WTC11 (cell line): ENCODE results near the gene ESPN. TPM values are rescaled to one million over a fixed set of nuclear protein-coding genes. Genes with fewer than 3 reads are reported as not detected.
A peak's percentile ranks its signal among the peaks of the same experiment; 100 is the strongest.

ENCODE experiments used
- ATAC-seq: fragments of 200-7000 bp; cut with Tn5 transposase; 2 replicates; pipeline ENCODE4 v1.10.0; 2021; ENCODE audit warnings: mild to moderate bottlenecking, moderate library complexity
- CTCF ChIA-PET: fragments of 300-600 bp; sonication (Branson Sonifier 250); formaldehyde crosslinking; loops from one replicate; lab custom pipeline; 2021; ENCODE audit warnings: antibody characterized with exemption; lab: Charles Lee
- POLR2A ChIA-PET: fragments of 350-600 bp; sonication (Branson Sonifier 250); formaldehyde crosslinking; loops from one replicate; lab custom pipeline; 2021; ENCODE audit warnings: antibody characterized with exemption; lab: Charles Lee
- DNase-seq: peaks from one replicate; pipeline ENCODE4 v3.0.0; 2021; ENCODE audit warnings: low spot score
- H3K27ac Mint-ChIP-seq: 2 replicates; pipeline ENCODE4 v1.8.0; 2021; ENCODE audit warnings: mixed read lengths
- H3K27me3 Mint-ChIP-seq: 2 replicates; pipeline ENCODE4 v1.8.0; 2021; ENCODE audit warnings: low read depth, mild to moderate bottlenecking, moderate library complexity, mixed read lengths
- H3K36me3 Mint-ChIP-seq: 2 replicates; pipeline ENCODE4 v1.8.0; 2021; ENCODE audit warnings: mixed read lengths
- H3K4me1 Mint-ChIP-seq: 2 replicates; pipeline ENCODE4 v1.8.0; 2022; ENCODE audit warnings: mixed read lengths
- H3K4me3 Mint-ChIP-seq: 2 replicates; pipeline ENCODE4 v1.8.0; 2021; ENCODE audit warnings: mild to moderate bottlenecking, moderate library complexity, mixed read lengths
- H3K9me3 Mint-ChIP-seq: 2 replicates; pipeline ENCODE4 v1.8.0; 2021; ENCODE audit warnings: mixed read lengths
- AR ChIP-seq: fragments of 250-450 bp; sonication (Bioruptor Pico); IDR thresholded peaks from 2 replicates; pipeline ENCODE4 v1.9.0; 2021; ENCODE audit warnings: mild to moderate bottlenecking
- CBFB ChIP-seq: sonication (generic); formaldehyde crosslinking; IDR thresholded peaks from 2 replicates; pipeline ENCODE4 v1.8.1; 2022; ENCODE audit warnings: mild to moderate bottlenecking, low read depth, missing genetic modification reagents
- CTCF ChIP-seq: fragments of 200-600 bp; IDR thresholded peaks from 2 replicates; pipeline ENCODE4 v1.8.0; 2022; ENCODE audit warnings: antibody characterized with exemption
- ESRRA ChIP-seq: sonication (generic); formaldehyde crosslinking; IDR thresholded peaks from 2 replicates; pipeline ENCODE4 v1.8.1; 2022; ENCODE audit warnings: mild to moderate bottlenecking, missing genetic modification reagents, borderline replicate concordance
- ETV6 ChIP-seq: sonication (generic); formaldehyde crosslinking; IDR thresholded peaks from 2 replicates; pipeline ENCODE4 v1.8.1; 2022; ENCODE audit warnings: mild to moderate bottlenecking, missing genetic modification reagents
- FOXP1 ChIP-seq: sonication (generic); formaldehyde crosslinking; IDR thresholded peaks from 2 replicates; pipeline ENCODE4 v1.8.0; 2022; ENCODE audit warnings: missing genetic modification reagents, mild to moderate bottlenecking, moderate library complexity, borderline replicate concordance
- GTF2I ChIP-seq: fragments of 250-450 bp; sonication (Bioruptor Pico); conservative IDR thresholded peaks from 2 replicates; pipeline ENCODE4 v1.4.0; 2021; ENCODE audit warnings: mild to moderate bottlenecking
- KAT7 ChIP-seq: sonication (generic); formaldehyde crosslinking; IDR thresholded peaks from 2 replicates; pipeline ENCODE4 v1.8.1; 2023; ENCODE audit warnings: missing genetic modification reagents, mild to moderate bottlenecking, borderline replicate concordance
- MAX ChIP-seq: sonication (generic); formaldehyde crosslinking; IDR thresholded peaks from 2 replicates; pipeline ENCODE4 v1.8.0; 2022; ENCODE audit warnings: mild to moderate bottlenecking, missing genetic modification reagents
- NFE2L1 ChIP-seq: sonication (generic); formaldehyde crosslinking; IDR thresholded peaks from 2 replicates; pipeline ENCODE4 v1.8.1; 2023; ENCODE audit warnings: missing genetic modification reagents
- NFYB ChIP-seq: sonication (generic); formaldehyde crosslinking; conservative IDR thresholded peaks from 2 replicates; pipeline ENCODE4 v1.8.0; 2022; ENCODE audit warnings: low read depth, missing genetic modification reagents
- SMAD3 ChIP-seq: sonication (generic); formaldehyde crosslinking; IDR thresholded peaks from 2 replicates; pipeline ENCODE4 v1.8.0; 2022; ENCODE audit warnings: missing genetic modification reagents, mild to moderate bottlenecking, borderline replicate concordance
- ZNF219 ChIP-seq: sonication (generic); formaldehyde crosslinking; IDR thresholded peaks from 2 replicates; pipeline ENCODE4 v1.8.0; 2023; ENCODE audit warnings: missing genetic modification reagents, mild to moderate bottlenecking, borderline replicate concordance
- ZNF416 ChIP-seq: fragments of 250-450 bp; sonication (Bioruptor Pico); IDR thresholded peaks from 2 replicates; pipeline ENCODE4 v1.9.0; 2021; ENCODE audit warnings: mild to moderate bottlenecking, inconsistent platforms
- ZNF423 ChIP-seq: fragments of 250-450 bp; sonication (Bioruptor Pico); IDR thresholded peaks from 2 replicates; pipeline ENCODE4 v2.1.2; 2022; ENCODE audit warnings: mild to moderate bottlenecking, moderate library complexity
- total RNA-seq: library from RNA; stranded (reverse); gene quantifications from 3 replicates; pipeline ENCODE4 v1.2.3, GENCODE V29; 2021
- TF ChIP-seq, protein P1 (sequence below): sonication (generic); formaldehyde crosslinking; IDR thresholded peaks from 2 replicates; pipeline ENCODE4 v1.8.1; 2023; ENCODE audit warnings: mild to moderate bottlenecking, moderate library complexity, missing genetic modification reagents

ESPN gene
- total RNA-seq, 1 experiment from 2014 or later, result 46.1 TPM

- POLR2A ChIA-PET, result no interaction called here
- H3K27ac Mint-ChIP-seq, result no peak overlapping the region
- peaks cover 5% of the 10 kb centered on the region; the same call in 1 of the 2 replicates for H3K36me3 Mint-ChIP-seq
- TF ChIP-seq NFYB (CRISPR knock-in tag) (no peak), NFE2L1 (CRISPR knock-in tag) (0 out of 2 replicates have a peak, but pooled peaks have one; percentile 41), CBFB (CRISPR knock-in tag) (no peak), ETV6 (CRISPR knock-in tag) (0 out of 2 replicates have a peak, but pooled peaks have one; percentile 20), ESRRA (CRISPR knock-in tag) (no peak), CTCF (peak; percentile 97), ZNF423 (CRISPR knock-in tag) (0 out of 2 replicates have a peak, but pooled peaks have one; percentile 17), SMAD3 (0 out of 2 replicates have a peak, but pooled peaks have one; percentile 41)
- TF ChIP-seq, protein P1, sequence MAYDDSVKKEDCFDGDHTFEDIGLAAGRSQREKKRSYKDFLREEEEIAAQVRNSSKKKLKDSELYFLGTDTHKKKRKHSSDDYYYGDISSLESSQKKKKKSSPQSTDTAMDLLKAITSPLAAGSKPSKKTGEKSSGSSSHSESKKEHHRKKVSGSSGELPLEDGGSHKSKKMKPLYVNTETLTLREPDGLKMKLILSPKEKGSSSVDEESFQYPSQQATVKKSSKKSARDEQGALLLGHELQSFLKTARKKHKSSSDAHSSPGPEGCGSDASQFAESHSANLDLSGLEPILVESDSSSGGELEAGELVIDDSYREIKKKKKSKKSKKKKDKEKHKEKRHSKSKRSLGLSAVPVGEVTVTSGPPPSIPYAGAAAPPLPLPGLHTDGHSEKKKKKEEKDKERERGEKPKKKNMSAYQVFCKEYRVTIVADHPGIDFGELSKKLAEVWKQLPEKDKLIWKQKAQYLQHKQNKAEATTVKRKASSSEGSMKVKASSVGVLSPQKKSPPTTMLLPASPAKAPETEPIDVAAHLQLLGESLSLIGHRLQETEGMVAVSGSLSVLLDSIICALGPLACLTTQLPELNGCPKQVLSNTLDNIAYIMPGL (CRISPR knock-in tag), result peak; percentile 45; the same call in 1 of the 2 replicates
- no peaks in the 10 kb centered on the region for H3K27me3 Mint-ChIP-seq
- DNase-seq (peak; percentile 80), ATAC-seq (peak; percentile 34)
- CTCF ChIA-PET, result interaction anchor here (0.5 to 6.3 kb wide), 12 partner anchors 9 to 236 kb away, joined by 3 to 73 read pairs (median 7); partner anchors contain the start of genes NOL9 and TNFRSF25
- H3K9me3 Mint-ChIP-seq, result no peaks in the 10 kb centered on the region
- H3K4me1 Mint-ChIP-seq, result peaks cover 34% of the 10 kb centered on the region
- H3K4me3 Mint-ChIP-seq, result no peak overlapping the region
Measured at GRCh38 chr1:6475381-6476133, 51.0 kb downstream of the ESPN start.

GRCh38 chr1:6476483-6476882 is 51.9 kb downstream of the ESPN start:
- DNase-seq (no peak), ATAC-seq (no peak)
- 0 out of 2 replicates have a peak overlapping the region, but pooled peaks have one; percentile 85 for H3K27ac Mint-ChIP-seq
- TF ChIP-seq MAX (no peak), NFE2L1 (CRISPR knock-in tag) (no peak), ZNF219 (CRISPR knock-in tag) (no peak), GTF2I (CRISPR knock-in tag) (no peak)
- no peak overlapping the region for H3K4me3 Mint-ChIP-seq
- H3K27me3 Mint-ChIP-seq, result no peaks in the 10 kb centered on the region
- no peaks in the 10 kb centered on the region for H3K9me3 Mint-ChIP-seq
- peaks cover 5% of the 10 kb centered on the region; the same call in 1 of the 2 replicates for H3K36me3 Mint-ChIP-seq
- ChIA-PET CTCF (interaction anchor here (1.1 to 4.2 kb wide), 9 partner anchors 9 to 77 kb away, joined by 3 to 35 read pairs (median 7); partner anchors contain the start of genes NOL9 and TNFRSF25), POLR2A (no interaction called here)
- H3K4me1 Mint-ChIP-seq, result peaks cover 34% of the 10 kb centered on the region

GRCh38 chr1:6477039-6477820 is 52.7 kb downstream of the ESPN start:
- H3K36me3 Mint-ChIP-seq, result peaks cover 5% of the 10 kb centered on the region; the same call in 1 of the 2 replicates
- no peak for DNase-seq
- ATAC-seq, result no peak
- no peak for TF ChIP-seq AR
- no peak for TF ChIP-seq ZNF416 (CRISPR knock-in tag)
- TF ChIP-seq KAT7 (CRISPR knock-in tag), result no peak
- no peak for TF ChIP-seq FOXP1 (CRISPR knock-in tag)
- TF ChIP-seq ZNF219 (CRISPR knock-in tag), result no peak
- TF ChIP-seq, all 79 proteins: peak for 0
- no peaks in the 10 kb centered on the region for H3K27me3 Mint-ChIP-seq
- peaks cover 33% of the 10 kb centered on the region for H3K4me1 Mint-ChIP-seq
- CTCF ChIA-PET, result interaction anchor here (0.5 to 4.2 kb wide), 10 partner anchors 8 to 83 kb away, joined by 3 to 35 read pairs (median 6); partner anchors contain the start of gene TNFRSF25
- H3K27ac Mint-ChIP-seq, result peak overlapping the region; percentile 85
- no peak overlapping the region for H3K4me3 Mint-ChIP-seq
- H3K9me3 Mint-ChIP-seq, result no peaks in the 10 kb centered on the region
- POLR2A ChIA-PET, result no interaction called here
